ENCODE measurements around the gene NUP205.

The NUP205 gene

DNA sequence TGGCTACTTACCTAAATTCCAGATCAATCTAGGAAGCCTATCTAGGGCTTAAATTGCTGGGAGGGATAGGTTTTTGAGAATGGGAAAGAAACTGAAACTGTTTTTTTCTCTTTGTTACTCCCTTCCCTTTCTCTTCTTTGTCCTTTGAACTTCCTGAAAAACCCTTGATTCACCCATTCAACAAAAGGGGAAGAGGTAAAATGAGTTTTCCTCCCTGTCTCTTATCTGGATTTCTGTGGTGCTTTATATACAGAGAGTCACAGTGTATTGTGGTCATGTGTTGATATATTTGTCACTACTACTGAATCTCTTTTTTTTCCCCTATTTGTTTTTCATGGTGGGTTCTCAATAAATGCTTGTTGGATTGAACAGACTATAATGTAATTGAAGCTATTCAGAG lies 19.8 kb upstream of the NUP205 start:
- DNase-seq (ENCODE audit: low read depth) = no peak
- H3K4me3 ChIP-seq (ENCODE audit: low read depth, low read length) = no peak overlapping the region

DNA sequence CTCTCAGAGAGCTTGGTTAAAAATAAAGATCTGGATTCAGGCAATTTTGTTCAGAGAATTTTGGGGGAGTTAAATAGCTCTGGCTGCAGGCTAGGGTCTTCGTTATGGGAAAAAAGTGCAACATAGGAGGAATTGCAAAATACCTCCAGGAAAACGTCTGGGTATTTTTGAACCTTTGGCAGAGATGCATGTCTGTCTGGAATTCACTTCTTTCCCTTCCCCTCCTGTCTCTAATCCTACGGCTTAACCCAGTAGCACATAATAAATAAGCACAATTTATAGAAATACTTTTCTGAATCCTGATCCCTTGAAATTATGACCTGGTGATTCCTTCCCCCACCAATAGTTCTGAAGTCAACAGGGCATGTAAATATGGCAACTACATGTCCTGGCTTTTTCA lies 19.3 kb upstream of the NUP205 start:
- H3K4me3 ChIP-seq (ENCODE audit: low read depth, low read length) = no peak overlapping the region
- DNase-seq (ENCODE audit: low read depth) = no peak

DNA sequence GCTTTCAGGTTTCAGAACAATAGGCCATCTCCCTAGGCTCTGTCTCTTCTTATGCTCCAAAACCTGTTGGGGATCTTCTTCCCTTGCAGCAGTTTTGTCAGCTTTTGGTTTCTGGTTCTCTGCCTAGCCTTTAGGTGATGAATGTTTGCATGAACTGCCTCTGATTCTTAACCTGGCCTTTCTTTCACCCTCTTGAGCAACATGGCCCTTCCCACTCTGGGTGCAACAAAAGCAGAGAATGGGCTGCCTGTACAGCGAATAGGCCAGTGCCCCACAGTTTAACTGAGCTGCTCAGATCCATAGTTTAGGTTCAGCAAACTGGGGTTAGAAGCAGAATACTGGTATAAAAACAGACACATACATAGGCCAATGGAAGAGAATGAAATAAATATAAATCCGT lies 18.1 kb upstream of the NUP205 start:
- DNase-seq (ENCODE audit: low read depth) = no peak
- no peak overlapping the region for H3K4me3 ChIP-seq (ENCODE audit: low read depth, low read length)

DNA sequence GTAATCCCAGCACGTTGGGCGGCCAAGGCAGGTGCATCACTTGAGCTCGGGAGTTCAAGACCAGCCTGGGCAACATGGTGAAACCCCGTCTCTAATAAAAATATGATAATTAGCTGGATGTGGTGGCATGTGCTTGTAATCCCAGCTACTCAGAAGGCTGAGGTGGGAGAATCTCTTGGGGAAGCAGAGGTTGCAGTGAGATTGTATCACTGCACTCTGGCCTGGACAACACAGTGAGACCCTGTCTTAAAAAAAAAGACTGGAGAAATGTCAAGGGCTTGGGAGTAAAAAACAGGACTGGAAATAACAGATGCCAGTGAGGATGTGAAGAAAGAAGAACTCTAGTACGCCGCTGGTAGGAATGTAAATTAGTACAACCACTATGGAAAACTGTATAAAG lies 16.7 kb upstream of the NUP205 start:
- no peak overlapping the region for H3K4me3 ChIP-seq (ENCODE audit: low read depth, low read length)
- no peak for DNase-seq (ENCODE audit: low read depth)

DNA sequence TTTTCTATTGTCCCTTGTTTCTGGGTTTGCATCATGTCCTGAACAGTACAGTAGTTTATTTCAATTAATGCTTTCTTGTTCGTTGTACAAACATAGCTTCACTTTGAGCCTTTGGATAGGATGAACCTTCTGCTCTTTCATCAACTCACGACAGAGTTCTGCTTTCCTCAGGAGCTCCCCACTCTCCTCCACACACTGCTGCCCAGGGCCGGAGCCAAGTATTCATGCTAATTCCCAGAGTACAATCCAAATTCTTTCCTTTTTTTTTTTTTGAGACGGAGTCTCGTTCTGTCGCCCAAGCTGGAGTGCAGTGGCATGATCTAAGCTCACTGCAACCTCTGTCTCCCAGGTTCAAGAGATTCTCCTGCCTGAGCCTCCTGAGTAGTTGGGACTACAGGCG lies 7.5 kb upstream of the NUP205 start:
- H3K4me3 ChIP-seq (ENCODE audit: low read depth, low read length) = no peak overlapping the region
- no peak for DNase-seq (ENCODE audit: low read depth)

DNA sequence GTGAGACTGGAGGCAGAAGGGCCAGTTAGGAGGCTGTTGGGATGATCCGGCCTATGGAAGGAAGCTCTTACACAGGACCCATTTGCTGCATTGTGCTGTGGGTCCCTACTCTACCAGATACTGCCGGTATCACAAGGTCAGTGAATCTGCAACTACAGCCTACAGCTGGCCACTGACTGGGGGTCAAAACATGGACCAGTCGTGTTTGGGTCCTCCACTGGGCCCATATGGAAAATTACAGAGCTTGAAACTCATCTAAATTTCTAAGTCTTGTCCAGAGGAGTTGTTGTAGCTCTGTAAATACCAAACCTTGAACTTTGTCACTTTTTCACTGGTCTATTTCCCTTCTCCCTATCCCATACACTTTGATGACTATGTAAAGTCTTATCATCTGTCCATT lies 5.6 kb upstream of the NUP205 start:
- no peak overlapping the region for H3K4me3 ChIP-seq (ENCODE audit: low read depth, low read length)
- no peak for DNase-seq (ENCODE audit: low read depth)

DNA sequence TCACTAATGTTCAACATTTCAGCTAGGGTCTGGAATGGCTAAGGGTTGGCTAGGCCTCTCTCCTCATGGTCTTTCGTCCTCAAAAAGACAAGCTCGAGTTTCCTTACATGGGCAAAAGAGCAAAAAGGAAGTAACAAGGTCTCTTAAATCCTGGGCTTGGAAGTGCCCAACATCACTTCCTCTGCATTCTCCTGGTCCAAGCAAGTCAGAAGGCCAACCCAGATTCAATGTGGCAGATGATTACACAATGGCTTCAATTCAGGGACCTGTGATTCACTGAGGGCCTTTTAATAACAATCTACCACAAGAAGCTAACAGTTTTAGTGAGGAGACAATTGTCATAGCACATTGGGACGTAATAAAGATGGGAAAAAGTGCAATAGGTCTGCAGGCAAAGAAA lies 4.4 kb upstream of the NUP205 start:
- no peak overlapping the region for H3K4me3 ChIP-seq (ENCODE audit: low read depth, low read length)
- no peak for DNase-seq (ENCODE audit: low read depth)

DNA sequence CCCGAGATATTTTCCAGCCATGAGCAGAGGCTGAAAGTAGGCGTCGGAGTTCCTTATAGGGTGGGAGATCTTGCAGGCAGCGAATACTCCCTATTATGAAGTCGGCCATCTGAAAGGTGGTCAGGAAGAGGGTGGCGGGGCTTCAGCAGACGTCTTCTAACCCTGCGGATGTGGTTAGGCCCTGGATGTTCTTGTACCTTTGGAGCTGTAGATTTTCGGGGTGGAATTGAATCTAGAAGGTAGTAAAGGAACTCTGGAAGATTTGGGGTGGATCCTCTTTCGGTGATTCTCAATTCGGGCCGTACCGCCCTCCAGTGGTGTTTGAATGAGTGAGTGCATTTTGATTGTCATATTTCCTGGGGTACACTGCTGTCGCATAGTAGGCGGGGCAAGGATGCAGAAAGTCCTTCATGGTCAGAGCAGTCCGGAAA lies 635 bp downstream of the NUP205 start:
- DNase-seq (ENCODE audit: low read depth) = no peak
- peak overlapping the region; percentile 86 for H3K4me3 ChIP-seq (ENCODE audit: low read depth, low read length)

DNA sequence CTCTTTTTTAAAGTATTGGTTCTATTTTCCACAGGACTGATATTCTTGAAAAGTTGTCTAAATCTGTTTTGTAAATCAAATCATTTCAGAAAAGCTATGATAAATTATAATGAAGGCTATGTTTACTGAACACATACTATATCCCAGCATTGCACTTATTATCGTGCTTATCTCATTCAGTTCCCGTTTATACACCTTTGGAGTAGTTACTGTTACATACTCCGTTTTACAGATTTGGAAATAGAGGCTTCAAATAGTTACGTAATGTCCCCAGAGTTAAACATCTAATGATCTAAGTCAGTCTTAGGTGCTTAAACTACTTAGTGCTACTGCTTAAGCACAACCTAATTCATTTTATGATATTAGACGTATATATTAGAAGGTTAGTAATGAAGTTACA lies 1.2 kb downstream of the NUP205 start:
- peak overlapping the region; percentile 86 for H3K4me3 ChIP-seq (ENCODE audit: low read depth, low read length)
- DNase-seq (ENCODE audit: low read depth) = no peak

DNA sequence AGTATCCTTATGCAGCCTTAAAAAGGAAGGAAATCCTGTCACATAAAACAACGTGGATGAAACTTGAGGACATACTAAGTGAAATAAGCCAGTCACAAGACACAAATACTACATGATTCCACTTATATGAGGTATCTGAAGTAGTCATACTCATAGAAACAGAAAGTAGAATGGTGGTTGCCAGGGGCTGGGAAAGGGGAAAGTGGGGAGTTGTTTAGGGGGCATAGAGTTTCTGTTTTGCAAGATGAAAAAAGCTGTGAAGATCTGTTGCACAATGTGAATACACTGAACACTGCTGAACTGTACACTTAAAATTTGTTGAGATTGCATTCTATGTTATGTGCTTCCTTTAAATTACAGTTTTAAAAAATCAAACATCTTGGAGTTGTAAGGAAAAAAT lies 2.9 kb downstream of the NUP205 start:
- DNase-seq (ENCODE audit: low read depth) = no peak
- H3K4me3 ChIP-seq (ENCODE audit: low read depth, low read length) = no peak overlapping the region

DNA sequence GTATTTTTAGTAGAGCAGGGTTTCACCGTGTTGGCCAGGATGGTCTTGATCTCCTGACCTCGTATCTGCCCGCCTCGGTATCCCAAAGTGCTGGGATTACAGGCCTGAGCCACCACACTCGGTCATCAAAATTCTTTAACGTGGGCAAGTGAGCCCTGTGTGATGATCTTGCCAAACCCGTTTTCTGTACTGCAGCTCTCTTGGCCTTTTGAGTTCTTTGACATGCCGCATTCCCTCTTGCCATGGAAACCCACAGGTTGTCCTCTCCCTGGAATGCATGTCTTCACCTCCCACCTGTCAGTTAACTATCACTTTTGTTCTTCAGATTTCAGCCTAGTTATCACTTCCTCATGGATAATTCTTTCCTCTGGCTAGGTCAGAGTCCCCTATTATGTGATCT lies 5.0 kb downstream of the NUP205 start:
- no peak for DNase-seq (ENCODE audit: low read depth)
- no peak overlapping the region for H3K4me3 ChIP-seq (ENCODE audit: low read depth, low read length)

DNA sequence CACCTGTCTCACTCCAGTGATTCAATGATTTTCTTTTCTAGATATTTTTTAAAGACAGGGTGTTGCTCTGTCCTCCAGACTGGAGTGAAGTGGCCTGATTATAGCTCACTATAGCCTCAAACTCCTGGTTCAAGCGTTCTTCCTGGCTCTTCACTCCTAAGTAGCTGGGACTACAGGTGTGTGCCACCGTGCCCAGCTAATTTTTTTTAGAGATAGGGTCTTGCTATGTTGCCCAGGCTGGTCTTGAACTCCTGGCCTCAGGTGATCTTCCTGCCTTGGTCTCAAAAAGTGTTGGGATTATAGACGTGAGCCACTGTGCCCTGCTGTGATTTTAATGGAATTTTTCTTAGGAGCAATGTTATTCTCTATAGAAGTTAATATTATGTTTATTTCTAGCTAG lies 14.1 kb downstream of the NUP205 start:
- no peak for DNase-seq (ENCODE audit: low read depth)
- H3K4me3 ChIP-seq (ENCODE audit: low read depth, low read length) = no peak overlapping the region

DNA sequence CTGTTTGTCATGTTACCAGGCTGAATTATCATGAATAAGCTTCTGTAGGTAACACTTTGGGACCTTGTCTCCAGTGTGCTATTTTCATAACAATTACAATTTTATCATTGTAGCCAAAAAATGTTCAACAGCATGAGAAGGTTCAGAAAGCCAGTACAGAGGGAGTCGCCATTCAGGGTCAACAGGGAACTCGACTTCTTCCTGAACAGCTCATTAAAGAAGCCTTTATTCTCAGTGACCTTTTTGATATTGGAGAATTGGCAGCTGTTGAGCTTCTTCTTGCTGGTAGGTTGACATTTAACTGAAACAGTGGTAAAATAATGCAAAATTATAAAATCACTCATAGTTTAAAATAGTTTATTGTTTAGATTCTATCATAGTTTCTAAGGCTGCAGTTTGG lies 15.8 kb downstream of the NUP205 start:
- H3K4me3 ChIP-seq (ENCODE audit: low read depth, low read length) = no peak overlapping the region
- DNase-seq (ENCODE audit: low read depth) = no peak

DNA sequence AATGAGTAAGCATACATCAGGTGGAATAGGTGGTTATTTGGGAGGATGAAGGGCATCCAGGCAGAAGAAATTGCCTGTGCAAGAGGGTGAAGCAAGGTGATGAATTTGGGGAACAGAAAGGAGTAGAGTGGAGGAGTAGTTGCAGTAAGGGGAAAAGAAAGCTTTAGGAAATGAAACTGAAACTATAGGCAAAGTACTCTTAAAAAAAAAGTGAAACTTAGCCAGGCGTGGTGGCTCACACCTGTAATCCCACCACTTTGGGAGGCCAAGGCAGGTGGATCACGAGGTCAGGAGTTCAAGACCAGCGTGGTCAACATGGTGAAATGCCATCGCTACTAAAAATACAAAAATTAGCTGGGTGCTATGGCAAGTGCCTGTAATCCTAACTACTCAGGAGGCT lies 17.6 kb downstream of the NUP205 start:
- DNase-seq (ENCODE audit: low read depth) = no peak
- no peak overlapping the region for H3K4me3 ChIP-seq (ENCODE audit: low read depth, low read length)

DNA sequence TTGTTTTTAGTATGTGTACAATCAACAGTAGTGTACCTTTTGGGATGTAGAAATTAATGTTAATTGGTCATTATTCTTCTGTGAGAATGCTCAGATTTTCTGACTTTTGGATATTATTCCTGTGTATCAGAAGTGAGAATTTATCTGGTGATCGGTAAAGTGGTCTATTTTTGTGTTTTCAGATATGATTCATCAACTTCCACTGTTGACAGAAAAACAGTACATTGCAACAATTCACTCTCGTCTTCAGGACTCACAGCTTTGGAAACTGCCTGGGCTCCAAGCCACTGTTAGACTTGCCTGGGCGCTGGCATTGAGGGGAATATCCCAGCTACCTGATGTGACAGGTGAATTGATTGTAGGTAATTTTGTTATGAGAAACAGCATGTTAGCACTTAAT lies 20.9 kb downstream of the NUP205 start:
- DNase-seq (ENCODE audit: low read depth) = no peak
- no peak overlapping the region for H3K4me3 ChIP-seq (ENCODE audit: low read depth, low read length)

DNA sequence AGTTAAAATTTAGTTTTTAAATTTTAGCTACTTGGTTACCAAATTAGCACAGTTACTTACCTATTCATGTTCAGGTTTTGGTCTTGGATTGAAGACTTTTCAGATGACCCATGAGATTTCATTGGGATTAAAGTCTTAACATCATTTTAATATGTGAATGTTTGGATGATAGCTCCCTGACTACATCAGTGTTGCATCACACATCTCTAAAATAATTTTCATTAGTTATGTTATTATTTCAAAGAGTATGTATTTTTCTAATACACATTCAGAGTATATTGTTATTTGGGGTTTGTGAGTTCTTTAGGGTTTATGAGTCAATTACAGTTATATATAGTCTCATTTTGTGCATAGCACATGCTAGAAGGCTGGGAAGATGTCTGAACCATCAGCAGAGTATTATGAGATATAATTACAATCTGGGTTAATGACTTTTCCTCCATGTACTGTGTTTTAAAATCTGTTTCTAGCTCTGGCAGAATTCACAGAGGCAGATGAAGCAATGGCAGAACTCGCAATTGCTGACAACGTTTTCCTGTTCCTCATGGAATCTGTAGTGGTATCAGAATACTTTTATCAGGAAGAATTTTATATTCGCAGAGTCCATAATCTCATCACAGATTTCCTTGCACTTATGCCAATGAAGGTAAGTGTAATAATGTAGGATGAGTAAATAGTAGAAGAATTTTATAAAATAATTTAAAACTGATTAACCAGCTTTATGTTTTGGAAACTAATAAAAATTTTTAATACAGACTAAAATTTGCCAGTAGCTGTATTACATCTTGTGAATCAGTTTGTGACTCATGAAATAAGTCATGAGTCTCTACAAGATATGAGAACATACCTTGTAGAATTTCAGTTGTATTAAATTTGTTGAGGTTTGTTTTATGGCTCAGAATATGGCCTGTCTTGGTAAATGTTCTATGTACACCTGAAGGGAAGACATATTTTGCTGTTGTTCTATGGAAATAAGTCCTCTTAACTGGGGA lies 26.9 kb downstream of the NUP205 start:
- no peak for DNase-seq (ENCODE audit: low read depth)
- H3K4me3 ChIP-seq (ENCODE audit: low read depth, low read length) = no peak overlapping the region

DNA sequence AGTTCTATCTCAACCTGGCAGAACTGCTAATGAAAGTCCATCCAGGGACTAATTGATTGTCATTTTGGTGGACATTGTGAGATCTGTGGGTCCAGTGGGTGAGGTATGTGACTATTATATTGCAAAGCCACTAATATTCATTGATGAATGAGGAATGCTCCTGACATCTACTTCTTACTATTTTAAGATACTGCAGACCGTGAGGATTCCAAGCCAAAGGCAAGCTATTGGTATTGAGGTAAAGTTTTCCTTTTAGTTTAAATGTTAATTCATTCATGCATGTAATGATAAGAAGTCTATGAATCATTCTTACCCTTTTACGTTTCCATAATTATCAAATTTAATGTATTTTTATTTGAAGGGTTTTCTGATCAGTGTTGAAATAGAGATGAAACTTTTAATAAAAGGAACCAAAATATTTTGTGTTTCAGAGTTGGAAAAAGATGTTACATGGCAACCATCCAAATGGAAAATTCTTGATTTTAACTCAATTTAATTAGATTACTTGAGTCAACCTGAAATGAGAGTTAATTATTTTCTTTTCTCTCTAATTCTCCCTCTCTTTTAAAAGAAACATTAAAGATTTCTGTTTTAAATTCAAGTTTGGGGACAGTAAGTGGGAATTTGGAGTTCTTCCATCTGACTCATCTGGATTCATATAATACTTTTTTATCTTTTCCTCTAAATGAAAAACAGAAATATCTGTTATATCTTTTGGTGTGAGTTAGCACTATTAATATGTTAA lies 39.6 kb downstream of the NUP205 start:
- H3K4me3 ChIP-seq (ENCODE audit: low read depth, low read length) = no peak overlapping the region
- no peak for DNase-seq (ENCODE audit: low read depth)

DNA sequence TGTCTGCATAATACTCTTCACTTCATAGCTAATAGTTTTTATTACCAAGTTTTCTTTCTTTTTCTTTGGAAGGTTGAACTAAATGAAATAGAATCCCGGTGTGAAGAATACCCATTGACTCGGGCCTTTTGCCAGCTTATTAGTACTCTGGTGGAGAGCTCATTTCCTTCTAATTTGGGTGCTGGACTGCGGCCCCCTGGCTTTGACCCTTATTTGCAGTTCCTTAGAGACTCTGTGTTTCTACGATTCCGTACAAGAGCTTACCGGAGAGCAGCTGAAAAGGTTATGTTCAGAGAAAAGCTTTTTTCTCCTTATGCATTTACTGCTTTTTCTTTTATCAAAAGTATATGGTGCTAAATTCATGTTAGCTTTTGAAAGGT lies 40.2 kb downstream of the NUP205 start:
- DNase-seq (ENCODE audit: low read depth) = no peak
- no peak overlapping the region for H3K4me3 ChIP-seq (ENCODE audit: low read depth, low read length)

DNA sequence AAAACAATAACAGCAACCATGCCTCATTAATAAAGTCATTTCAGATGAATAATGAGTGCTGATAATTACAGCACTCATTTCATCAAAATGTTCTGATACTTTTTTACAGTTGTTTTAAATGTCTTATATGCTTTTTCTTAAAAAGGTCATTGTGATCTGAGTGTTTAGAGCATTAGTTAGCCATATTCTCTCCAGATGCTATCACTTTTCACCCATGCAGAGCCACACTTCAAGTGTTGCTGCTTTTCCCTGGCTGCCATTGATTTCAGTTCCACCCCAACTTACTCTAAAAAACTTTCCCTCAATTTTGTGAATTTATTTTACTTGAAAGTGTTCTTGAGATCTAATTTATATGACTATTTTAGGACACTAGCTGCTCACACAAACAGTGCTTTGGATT lies 41.8 kb downstream of the NUP205 start:
- DNase-seq (ENCODE audit: low read depth) = no peak
- H3K4me3 ChIP-seq (ENCODE audit: low read depth, low read length) = no peak overlapping the region

DNA sequence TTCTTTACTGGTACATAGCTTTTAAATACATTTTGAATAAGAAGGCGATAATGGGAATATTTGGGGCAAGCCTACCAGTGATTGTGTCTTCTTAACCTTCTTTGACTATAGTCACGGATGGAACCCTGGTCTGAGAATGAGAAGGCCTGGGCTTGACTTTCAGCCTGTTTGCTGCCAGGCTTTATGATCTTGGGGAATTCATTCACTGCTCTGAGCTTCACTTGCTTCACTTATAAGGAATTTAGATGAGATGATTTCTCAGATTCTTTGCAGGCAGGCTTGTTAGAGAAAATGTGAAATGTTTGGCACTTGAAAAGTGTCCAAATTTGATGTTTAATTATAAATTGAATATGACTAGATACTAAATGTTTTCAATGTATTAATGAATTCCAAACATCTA lies 42.5 kb downstream of the NUP205 start:
- DNase-seq (ENCODE audit: low read depth) = no peak
- H3K4me3 ChIP-seq (ENCODE audit: low read depth, low read length) = no peak overlapping the region

DNA sequence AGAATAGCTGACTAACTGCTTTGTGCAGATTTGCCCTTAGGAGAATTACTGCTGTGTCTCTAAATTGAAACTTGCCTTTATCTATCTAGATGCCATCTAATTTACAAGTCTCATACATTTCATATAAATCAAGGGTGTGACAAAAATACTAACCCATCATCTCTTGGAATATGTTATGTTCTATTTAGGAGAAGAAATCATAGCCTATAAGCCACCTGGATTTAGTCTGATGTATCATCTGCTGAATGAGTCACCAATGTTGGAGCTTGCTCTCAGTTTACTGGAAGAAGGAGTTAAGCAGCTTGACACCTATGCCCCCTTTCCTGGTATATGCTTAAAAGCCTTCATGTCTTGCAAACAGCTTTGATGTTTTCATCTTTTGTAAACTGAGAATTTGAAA lies 43.5 kb downstream of the NUP205 start:
- H3K4me3 ChIP-seq (ENCODE audit: low read depth, low read length) = no peak overlapping the region
- peak; percentile 10 for DNase-seq (ENCODE audit: low read depth)

Data from skeletal muscle cell (primary cell).